GM21447 (cell line): ENCODE results near the gene NAA80.
"Not testable (repeated sequence)": the region's sequence is repeated elsewhere in the genome, so short reads cannot be mapped to it uniquely, and the experiment has no call there.

Experiments
- ATAC-seq: cut with Tn5 transposase; IDR thresholded peaks from one replicate; pipeline ENCODE4 v1.9.1; 2021; ENCODE audit not compliant: unreplicated experiment

The NAA80 gene

DNA sequence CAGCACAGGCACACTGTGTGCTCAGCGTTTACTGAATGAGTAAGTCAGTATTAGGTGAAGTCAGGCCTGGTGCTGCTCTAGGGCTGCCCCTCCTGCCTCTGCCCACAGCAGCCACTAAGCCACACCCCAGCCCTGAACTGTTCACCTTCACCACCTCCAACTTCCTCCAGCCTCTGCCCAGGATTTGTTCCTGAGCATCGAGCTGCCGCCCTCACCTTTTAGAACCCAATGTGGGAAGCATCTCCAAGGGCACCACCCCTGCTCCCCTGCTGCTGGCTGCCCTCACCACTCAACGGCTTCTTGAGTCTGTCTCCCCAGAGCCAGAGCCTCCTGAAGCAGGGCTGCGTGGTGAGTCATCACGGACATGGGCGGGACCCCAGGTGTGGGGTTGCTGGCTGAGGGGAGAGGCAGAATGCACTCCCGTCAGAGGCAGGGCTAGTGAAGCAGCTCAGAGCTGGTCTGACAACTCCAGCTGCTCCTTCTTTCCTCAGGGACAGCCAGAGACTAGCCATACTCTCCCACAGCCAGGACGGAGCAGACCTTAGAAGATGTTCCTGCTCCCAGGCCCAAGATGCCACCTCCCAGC lies 17.5 kb upstream of the NAA80 start:
- no peak for ATAC-seq

DNA sequence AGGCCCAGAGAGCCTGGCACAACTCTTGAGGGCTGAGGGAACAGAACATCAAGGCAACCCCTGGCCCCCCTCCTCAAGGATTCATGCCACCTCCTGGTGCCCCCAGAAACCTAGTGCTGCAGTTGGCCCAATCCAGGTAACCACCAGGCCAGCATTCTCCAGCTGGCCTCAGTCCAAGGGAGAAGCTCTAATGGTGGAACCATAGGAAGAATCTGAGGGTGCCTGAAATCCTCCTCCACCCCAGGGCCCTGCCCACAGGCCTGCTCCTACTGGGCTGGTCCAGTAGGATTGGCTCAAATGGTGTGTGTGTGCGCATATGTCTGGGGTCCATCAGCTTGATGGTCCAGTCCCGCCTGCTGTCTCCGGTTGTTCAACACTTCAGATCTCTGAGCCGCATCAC lies 15.6 kb upstream of the NAA80 start:
- no peak for ATAC-seq

DNA sequence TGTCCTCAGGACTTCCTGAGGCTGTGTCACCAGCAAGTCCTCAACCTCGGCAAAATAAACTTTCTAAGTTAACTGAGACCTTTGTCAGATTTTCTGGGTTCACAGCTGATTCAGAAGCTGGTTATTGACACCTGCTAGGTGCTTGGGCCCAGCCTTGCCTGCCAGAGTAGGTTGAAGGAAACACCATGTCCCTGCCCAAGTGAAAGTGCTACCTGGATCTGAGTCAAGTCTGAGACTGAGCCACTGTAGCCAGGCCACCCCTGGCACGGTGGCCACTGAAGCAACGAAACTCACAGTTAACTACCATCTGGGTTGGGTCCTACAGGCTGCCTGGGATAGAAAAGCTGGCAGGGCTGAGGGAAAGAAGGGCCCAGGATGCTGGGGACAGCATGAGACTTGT lies 15.1 kb upstream of the NAA80 start:
- no peak for ATAC-seq

DNA sequence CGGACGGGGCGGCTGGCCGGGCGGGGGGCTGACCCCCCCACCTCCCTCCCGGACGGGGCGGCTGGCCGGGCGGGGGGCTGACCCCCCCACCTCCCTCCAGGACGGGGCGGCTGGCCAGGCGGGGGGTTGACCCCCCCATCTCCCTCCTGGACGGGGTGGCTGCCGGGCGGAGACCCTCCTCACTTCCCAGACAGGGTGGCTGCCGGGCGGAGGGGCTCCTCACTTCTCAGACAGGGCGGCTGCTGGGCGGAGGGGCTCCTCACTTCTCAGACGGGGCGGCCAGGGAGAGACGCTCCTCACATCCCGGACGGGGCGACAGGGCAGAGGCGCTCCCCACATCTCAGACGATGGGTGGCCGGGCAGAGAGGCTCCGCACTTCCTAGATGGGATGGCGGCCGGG lies 12.8 kb upstream of the NAA80 start:
- not testable (repeated sequence) for ATAC-seq

DNA sequence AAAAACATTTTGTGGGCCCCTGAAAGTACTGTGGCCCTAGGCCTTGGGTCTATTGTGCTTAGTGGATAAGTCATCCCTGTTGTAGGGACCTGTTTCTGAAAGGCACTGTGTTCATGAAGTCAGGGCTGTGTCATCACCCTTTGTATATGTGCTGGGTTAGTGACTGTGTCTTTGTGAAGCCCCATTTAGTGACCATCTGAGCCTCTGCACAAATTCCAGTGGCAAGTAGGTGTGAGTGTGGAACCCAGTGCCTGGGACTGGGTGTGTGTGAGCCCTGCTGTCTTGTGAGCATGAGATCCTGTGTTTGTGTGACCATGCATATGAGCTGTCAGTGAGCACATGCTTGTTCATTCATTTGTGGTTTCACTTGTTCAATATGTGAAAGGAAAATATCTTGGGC lies 5.4 kb upstream of the NAA80 start:
- ATAC-seq: no peak

DNA sequence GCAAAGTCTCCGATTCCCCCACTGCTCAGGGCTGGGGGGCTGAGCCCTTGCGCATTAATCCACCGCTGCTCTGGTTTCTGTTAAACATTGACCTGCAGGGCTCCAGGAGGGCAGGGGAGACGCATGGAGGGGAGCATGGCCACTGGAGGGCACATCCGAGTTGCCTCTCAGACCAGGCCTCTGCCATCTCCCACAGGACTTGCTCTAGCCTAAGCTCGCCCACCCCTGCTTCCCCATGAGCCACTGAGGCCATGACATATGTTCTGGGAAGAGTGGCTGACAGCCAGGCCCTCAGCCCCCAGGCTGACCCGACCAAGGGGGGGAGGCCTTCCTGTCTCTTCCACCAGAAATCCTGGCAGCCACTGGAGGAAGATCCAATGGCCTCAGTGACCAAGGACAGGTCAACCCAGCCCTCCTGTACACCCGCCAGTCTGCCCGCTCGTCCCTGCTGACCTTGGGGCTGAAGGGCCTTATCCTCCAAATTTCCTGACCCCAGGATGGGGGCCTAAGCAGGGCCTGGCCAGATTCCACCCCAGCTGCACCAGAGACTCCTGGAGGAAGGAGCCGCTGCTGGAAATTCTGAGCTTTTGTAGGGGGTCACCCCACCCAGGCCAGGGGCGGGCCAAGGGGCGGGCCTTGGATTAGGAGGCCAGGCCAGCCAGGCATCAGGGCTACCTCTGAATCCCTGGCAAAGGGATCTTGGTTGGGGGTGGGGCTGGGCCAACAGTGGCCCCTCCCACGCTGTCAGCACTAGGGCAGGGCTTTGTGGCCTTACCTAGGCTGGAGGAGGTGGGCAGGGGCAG lies 4.0 kb upstream of the NAA80 start, which contains the start of gene HYAL1:
Gene HYAL1 (minus strand): TSS at position 562 of the 803 bp plus-strand sequence. CDS start 618 bp downstream, outside the sequence.
- no peak for ATAC-seq

DNA sequence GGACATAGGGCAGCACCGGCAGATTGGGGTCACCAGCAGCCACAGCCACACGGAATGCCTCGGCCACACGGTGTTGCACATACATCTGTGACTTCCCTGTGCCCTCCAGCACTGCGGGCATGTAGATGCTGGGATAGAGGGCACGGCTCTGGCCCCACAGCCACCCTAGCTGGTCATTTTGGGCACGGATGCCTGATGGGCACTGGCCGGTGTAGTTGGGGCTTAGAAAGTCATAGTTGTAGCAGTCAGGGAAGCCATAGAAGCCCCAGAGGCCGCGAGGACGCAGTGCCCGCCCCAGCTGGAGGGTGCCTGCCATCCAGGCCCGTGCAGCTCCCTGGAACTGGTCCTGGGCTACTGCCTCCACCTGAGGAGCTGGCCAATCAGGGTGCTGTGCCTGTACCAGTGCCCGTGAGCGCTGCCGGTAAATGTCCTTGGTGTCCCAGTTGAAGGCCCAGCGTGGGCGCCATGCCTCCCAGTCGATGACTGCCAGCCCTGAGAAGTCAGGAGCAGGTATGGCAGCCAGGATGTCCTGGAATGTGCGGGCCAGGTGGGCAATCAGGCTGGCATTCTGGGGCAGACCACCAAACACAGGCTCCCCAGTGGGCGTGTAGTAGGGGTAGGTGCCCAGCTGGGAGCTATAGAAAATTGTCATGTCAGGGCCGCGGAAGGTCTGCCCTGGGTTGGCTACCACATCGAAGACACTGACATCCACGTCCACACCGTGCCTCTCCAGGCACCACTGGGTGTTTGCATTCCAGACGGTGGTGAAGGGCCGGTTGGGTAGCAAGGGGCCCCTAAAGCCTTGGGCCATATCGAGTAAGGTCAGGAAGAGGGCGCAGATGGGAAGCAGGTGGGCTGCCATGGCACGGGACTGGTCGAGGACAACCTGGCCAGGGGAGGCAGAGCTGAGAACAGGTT lies 3.1 kb upstream of the NAA80 start:
- no peak for ATAC-seq

DNA sequence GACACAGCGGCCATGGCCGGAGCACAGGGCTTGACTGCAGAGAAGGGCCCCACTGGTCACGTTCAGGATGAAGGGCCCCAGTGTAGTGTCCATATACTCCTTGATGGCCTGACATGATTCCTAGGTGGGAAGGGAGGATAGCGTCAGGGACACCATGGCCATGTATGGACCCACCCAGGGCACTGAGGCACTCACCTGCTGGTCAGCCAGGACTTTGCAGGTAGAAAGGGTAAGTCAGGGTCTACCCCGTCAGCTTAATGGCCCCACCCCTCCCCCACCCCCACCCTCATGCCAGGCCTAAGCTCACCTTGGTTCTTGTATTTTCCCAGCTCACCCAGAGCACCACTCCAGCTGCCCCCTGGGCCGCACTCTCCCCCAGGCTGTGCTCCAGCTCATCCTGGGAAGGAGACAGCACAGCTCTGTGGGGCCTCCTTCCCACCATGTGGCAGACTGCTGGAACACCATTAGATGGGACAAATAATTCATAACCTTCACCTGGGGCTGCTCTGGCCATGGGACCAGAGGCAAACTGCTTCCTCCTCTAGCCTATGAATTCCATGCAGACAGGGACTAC lies 1.6 kb upstream of the NAA80 start:
- no peak for ATAC-seq

DNA sequence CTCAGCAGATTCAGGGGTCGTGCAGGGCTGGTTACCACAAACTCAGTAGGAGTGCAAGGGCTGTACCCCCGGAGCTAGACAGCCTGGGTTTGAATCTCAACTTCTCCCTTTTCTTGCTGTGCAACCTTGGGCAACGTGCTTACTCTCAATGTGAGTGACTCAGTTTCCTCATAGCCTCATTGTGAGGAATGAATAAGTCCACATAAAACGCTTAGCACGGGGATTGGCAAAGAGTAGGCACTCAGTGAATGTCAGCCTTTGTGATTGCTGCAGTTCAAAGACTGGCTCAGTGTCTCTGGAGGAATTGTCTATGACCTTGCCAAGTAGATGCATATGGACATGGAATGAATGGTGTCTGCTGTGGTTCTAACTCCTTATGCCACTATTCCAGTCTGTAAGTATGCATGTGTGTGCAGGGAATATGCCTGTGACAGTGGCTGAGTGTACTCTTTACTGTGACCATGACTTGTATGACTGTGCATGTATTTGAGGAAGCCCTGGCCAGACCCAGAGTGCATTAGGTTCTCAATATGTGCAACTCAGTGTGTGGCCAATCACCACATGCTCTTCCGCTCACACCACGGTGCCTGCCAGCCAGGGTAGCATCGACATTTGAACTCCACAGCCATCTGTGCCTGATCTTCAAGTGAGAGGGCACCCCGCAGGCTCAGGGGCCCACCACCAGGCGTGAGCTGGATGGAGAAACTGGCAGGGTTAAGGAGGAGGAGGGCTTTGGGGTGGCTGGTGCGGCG lies 900 bp upstream of the NAA80 start:
- ATAC-seq: no peak

DNA sequence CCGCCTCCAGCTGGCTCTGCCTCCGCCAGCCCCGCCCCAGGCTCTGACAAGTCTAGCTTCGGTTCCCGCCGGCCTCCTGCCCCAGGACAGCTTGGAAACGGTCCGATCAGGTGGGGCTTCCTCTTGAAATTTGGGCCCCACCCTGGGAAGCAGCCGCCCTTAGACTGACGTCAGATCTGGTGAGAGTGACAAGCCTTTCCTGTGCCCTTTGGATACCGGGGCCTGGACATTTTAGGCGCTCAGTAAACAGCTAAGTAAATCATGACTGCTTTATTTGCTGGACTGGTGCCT lies 378 bp upstream of the NAA80 start:
- ATAC-seq: no peak

DNA sequence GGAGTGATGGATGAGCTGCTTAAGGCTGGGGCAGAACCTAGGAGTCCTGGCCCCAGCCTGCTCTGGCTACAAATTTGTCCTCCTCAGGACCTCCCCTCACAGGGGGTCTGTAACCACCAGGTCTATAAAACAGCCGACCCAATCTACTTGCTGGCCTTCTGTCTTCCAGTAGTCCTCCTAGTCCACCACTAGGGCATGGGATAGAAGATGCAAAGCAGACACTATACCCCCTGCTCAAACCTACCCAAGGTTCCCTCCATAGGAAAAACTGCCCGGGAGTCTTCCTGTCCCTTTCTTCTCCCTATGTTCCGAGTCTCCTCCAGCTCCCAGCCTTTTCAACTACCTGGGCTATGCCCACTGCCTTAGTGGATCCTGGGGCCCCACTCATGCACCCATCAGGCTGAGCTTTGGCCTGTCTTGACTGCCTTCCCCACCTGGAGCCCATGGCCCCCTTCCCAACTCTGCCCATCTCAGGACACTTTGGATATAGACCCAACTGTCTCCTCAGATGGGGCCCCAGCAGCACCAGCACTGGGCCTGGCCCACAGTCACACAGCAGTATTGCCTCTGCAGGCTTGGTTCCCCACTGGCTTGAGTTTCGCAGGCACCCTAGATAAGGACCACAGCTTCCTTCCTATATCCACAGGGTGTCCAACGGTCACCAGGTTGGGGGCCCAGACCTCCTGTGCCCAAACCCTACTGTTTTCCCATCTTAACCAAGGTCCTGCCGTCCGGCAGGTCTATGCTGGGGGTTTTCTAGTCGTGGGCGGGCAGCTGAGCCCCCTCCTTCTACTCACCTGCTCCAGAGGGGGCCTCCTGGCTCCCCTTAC lies 1.1 kb downstream of the NAA80 start:
- no peak for ATAC-seq

DNA sequence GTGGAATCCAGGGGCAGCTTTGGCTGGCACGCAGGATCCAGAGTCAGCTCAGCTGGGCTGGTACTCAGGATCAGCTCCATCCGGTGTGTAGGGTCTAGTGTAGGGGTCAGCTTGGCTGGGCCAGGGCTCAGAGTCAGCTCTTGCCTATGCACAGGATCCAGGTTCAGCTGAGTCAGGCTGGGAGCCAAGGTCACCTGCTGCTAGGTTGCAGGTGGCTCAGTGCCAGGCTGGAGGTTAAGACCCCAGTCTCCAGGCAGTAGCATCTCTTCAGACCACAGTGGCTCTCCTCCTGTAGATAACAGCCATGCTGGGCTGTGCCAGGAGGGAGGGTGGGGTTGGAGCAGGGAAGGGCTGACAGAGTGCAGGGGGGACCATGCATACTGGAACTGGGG lies 1.8 kb downstream of the NAA80 start:
- ATAC-seq: no peak

DNA sequence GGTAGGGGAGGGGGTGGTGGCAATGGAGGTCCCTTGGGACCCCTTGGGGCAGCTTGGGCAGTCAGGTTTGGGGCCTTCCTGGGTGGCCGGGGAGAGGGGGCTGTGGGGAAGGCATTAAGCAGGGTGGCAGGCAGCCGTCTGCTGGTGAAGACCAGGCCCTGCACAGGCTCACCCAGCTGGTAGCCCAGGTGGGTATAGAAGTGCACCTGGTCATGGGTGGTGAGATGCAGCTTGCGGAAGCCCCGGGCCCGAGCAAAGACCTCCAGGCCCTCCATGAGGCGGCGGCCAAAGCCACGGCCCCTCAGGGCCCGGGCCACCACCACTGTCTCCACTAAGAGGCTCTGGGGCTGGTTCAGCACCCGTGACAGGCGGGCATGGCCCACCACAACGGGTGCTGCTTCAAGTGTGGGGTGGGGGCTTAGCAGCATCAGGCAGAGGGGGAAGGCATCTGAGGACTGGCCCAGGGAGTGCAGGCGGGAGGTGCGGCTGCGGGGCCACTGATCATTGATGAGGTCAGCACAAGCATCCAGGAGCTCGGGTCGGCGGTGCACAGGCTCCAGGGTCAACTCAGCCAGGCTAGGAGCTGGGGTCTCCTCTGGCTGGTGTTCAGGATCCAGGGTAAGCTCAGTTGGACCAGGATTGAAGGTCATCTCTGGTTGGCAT lies 2.4 kb downstream of the NAA80 start:
- ATAC-seq: no peak

DNA sequence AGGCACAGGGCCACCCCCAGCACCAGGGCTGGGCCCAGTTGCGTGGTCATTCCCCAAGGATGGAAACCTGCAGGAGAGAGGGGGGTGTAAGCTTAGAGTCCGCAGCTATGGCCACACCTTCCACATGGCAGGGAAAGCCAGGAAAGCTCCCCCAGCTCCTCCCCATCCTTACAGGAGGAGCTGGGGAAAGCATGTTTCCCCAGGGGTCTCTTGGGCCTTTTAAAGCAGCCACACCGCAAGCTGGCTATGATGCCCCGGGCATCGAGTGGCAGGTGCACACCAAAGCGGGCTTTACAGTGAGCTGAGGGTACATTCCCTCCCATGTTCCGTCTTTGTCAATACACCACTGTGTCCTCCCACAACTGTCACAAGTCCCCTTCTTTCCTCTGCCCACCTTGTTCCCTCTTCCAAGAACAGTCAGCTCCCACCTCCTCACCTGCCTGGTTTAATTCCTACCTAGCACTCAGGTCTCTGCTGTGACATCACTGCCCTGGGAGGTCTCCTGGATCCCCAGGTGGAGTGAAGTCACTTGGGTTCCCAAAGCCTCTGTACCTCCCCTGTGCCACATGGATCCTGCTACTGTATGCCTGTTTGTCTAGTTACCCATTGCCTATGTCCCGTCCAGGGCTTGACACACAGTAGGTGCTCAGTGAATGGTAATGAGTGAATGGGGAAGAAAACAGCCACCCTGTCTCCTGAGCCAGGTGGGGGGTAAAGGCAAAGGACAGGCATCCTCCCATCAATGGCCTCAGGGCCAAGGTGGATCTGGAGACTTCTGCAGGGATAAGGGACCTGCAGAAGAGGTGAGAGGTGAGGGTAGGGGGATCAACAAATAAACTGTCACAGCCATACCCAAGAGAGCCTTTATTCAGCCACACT lies 3.4 kb downstream of the NAA80 start:
- no peak for ATAC-seq

DNA sequence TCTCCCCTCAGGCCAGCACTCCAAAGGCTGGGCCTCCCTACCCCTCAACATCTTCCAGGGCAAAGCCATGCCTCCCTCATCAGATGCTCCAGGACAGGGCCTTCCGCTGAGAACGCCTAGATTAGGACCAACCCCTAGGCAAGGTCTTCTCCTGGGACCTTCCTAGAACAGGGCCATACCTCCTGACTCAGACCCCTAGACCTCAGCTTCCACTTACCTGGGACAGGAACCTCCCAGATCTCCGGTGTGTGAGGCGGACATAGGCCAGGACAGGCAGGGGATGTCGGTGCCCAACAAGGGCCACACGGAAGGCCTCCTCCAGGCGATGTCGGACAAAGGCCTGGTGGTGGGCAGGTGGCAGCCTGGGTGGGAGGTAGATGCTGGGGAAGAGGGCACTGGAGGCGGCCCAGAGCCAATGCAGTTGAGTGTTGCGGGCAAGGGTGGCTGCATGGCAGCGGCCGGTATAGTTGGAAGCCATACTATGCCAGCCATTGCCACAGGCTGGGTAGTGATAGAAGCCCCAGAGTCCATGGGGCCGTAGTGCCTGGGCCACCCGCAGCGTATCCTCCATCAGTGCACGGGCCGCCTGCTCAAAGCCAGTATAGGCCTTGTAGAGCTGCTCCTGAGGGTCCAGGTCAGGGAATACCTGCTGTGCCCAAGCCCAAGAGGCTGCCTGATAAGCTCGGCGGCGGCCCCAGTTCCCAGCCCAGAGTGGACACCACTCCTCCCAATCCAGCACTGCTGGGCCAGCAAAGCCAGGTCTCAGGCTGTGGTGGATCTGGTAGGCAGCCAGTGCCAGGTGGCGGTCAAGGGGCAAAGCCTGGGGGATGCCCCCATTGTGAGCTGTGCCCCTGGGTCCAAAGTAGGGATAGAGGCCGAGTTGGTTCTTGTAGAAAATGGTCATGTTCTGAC lies 4.5 kb downstream of the NAA80 start:
- ATAC-seq: no peak

DNA sequence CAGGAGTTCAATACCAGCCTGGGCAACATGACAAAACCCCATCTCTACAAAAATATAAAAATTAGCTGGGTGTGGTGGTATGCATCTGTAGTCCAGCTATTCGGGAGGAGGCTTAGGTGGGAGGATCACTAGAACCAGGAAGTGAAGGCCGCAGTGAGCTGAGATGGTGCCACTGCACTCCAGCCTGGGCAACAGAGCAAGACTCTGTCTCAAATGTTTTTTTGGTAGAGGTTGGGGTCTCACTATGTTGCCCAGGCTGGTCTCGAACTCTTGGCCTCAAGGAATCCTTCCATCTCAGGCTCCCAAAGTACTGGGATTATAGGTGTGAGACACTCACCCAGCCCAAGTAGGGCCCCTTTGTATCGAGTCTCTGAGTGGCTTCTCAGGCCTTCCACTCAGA lies 5.1 kb downstream of the NAA80 start:
- ATAC-seq: no peak

DNA sequence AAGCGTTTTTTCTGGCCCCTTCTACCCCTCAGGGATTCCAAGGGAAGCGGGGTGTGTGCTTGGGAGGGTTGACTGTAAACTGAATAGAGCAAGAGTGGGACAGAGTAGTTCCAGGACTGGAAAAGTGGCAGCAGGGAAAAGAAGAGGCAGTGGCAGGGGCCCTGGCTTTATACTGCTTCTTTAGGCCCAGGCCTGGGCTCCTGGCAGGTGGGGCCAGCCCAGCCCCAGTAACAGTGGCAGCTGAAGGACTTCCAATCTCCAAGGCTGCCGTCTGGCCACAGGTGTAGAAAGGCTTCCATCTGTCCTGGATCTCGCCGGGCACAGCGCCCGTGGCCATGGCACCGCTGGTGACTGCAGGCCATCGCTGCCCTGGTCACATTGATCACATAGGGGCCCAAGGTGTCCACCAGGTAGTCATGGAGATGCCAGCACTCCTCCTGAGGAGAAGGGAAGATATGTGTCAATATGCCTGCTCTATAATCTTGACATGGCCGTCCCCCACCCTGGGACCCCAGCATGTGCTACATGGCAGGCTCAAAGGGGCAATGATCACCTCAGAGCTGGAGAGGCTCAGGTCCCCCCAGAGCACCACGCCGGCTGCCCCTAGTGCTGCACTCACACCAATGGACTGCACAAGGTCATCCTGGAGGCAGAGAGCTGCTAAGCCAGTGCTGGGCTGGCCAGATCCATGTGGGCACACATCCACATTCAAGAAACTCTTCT lies 6.0 kb downstream of the NAA80 start:
- no peak for ATAC-seq
